Gastrocnemius medialis (tissue), 4 donors: ENCODE measurements around the gene DEK. TPM values are rescaled to one million over a fixed set of nuclear protein-coding genes. Genes with fewer than 3 reads are reported as not detected.

ENCODE experiments used
- ATAC-seq, 2 donors: fragments of 150-250 bp; one replicate each; pipeline ENCODE4 v1.9.1; 2016
- DNase-seq, 2 donors: peaks; one replicate each; pipeline ENCODE4 v3.0.0-alpha.2; 2019
- H3K27ac ChIP-seq, 4 donors: fragments of 200-600 bp; sonication (generic); 1 replicate in 1 of 4; 2 replicates in 3 of 4; pipeline ENCODE4 v1.5.1; 2016 to 2018; ENCODE audit warnings: mild to moderate bottlenecking in 2 of 4, moderate library complexity in 1 of 4
- H3K27me3 ChIP-seq, 3 donors: fragments of 200-600 bp; sonication (generic) in 2 of 3; 1 replicate in 1 of 3; 2 replicates in 2 of 3; pipeline versions ENCODE4 v1.5.1 to v1.6.0; 2016 to 2019; ENCODE audit warnings: mild to moderate bottlenecking in 1 of 3, moderate library complexity in 1 of 3
- H3K36me3 ChIP-seq, 2 donors: fragments of 200-600 bp; sonication (generic) in 1 of 2; one replicate each; pipeline ENCODE4 v1.5.1; 2017 to 2018
- H3K4me1 ChIP-seq, 2 donors: fragments of 200-600 bp; sonication (generic) in 1 of 2; one replicate each; pipeline ENCODE4 v1.5.1; 2016 to 2017; ENCODE audit warnings: mild to moderate bottlenecking in 2 of 2
- H3K4me3 ChIP-seq, 4 donors: fragments of 200-600 bp; sonication (generic) in 3 of 4; 1 replicate in 1 of 4; 2 replicates in 3 of 4; pipeline ENCODE4 v1.5.1; 2016 to 2019; ENCODE audit warnings: mild to moderate bottlenecking in 2 of 4
- H3K9me3 ChIP-seq, 3 donors: fragments of 200-600 bp; sonication (generic) in 2 of 3; 1 replicate in 1 of 3; 2 replicates in 2 of 3; pipeline ENCODE4 v1.5.1; 2016 to 2019
- CTCF ChIP-seq, 5 experiments: fragments of 450-650 bp in 3 of 5; fragments of 200-600 bp in 2 of 5; sonication (generic) in 2 of 5; IDR thresholded peaks in 4 of 5; conservative IDR thresholded peaks in 1 of 5; 1 replicate in 4 of 5; 2 replicates in 1 of 5; pipeline ENCODE4 v1.5.1; 2016 to 2019; ENCODE audit warnings: antibody characterized with exemption in 5 of 5, mild to moderate bottlenecking in 3 of 5, moderate library complexity in 3 of 5
- POLR2A ChIP-seq, 2 donors: fragments of 450-650 bp; IDR thresholded peaks; one replicate each; pipeline ENCODE4 v1.6.1; 2017; ENCODE audit warnings: antibody characterized with exemption in 2 of 2, mild to moderate bottlenecking in 2 of 2, moderate library complexity in 2 of 2
- in situ Hi-C, 4 donors: fragments of 200-750 bp; cut with MboI; loops; one replicate each; pipeline versions ENCODE4 v1.15.0 to v1.8.0; 2017; ENCODE audit warnings: low sequenced_read_pairs in 4 of 4
- intact Hi-C: fragments of 100-400 bp; cut with DNase I; formaldehyde crosslinking; loops from one replicate; pipeline ENCODE4 v1.15.1; 2023; ENCODE audit warnings: low total_unique reads
- total RNA-seq, 4 donors: library from RNA; depleted of rRNA; stranded (reverse); fragments of >200 nt; gene quantifications; one replicate each; pipeline versions ENCODE4 v1.1.0 to v1.2.3, GENCODE V29; 2016

The DEK gene
- total RNA-seq, 4 donors from 2014 or later: 60.5 to 134 (median 105) TPM

- Histone ChIP-seq H3K27ac (peak overlapping the region in 3 of 4 donors; percentile 50 to 72 (median 57)), H3K9me3 (no peaks in the 10 kb centered on the region), H3K36me3 (no peaks in the 10 kb centered on the region), H3K27me3 (peaks cover 0 to 3% (median 0%) of the 10 kb centered on the region in 3 donors), H3K4me3 (peak overlapping the region; percentile 52 to 70 (median 69)), H3K4me1 (peaks cover 4 to 16% of the 10 kb centered on the region in 2 donors)
- TF ChIP-seq CTCF (IDR thresholded peaks at IDR 0.05 in 4 of 5, conservative IDR thresholded peaks at IDR 0.05 in 1 of 5) (no peak), POLR2A (IDR thresholded peaks at IDR 0.05) (no peak)
- in situ Hi-C loops (no loop called here), intact Hi-C loops (no loop called here)
- ATAC-seq: peak in 1 of 2 donors; percentile 57
- DNase-seq: peak in 1 of 2 donors; percentile 26
Measured at GRCh38 chr6:18277237-18278006, 13.1 kb upstream of the DEK start.

GRCh38 chr6:18276610-18277236 lies 12.4 kb upstream of the DEK start:
- no peak for ATAC-seq
- TF ChIP-seq CTCF (IDR thresholded peaks at IDR 0.05 in 4 of 5, conservative IDR thresholded peaks at IDR 0.05 in 1 of 5): no peak
- no peak for TF ChIP-seq POLR2A (IDR thresholded peaks at IDR 0.05)
- H3K27me3 ChIP-seq: peaks cover 0 to 3% (median 0%) of the 10 kb centered on the region in 3 donors
- H3K4me3 ChIP-seq: peak overlapping the region; percentile 52 to 70 (median 69)
- H3K4me1 ChIP-seq: peaks cover 4 to 16% of the 10 kb centered on the region in 2 donors
- DNase-seq: no peak
- H3K27ac ChIP-seq: peak overlapping the region in 3 of 4 donors; percentile 50 to 72 (median 57)
- intact Hi-C loops (no loop called here), in situ Hi-C loops (no loop called here)
- H3K36me3 ChIP-seq: no peaks in the 10 kb centered on the region
- H3K9me3 ChIP-seq: no peaks in the 10 kb centered on the region

- peaks cover 0 to under 1% (median 0%) of the 10 kb centered on the region in 3 donors for H3K27me3 ChIP-seq
- H3K4me3 ChIP-seq: no peak overlapping the region
- H3K9me3 ChIP-seq: no peaks in the 10 kb centered on the region
- peaks cover 4 to 5% of the 10 kb centered on the region in 2 donors for H3K4me1 ChIP-seq
- peak overlapping the region in 1 of 4 donors; percentile 15 for H3K27ac ChIP-seq
- H3K36me3 ChIP-seq: no peaks in the 10 kb centered on the region
- DNase-seq (no peak), ATAC-seq (no peak)
- no peak for TF ChIP-seq POLR2A (IDR thresholded peaks at IDR 0.05)
- in situ Hi-C loops: no loop called here
- intact Hi-C loops: no loop called here
Measured at GRCh38 chr6:18270216-18270615, 5.9 kb upstream of the DEK start.

GRCh38 chr6:18269717-18270116 lies 5.4 kb upstream of the DEK start:
- Histone ChIP-seq H3K4me1 (peaks cover 5 to 8% of the 10 kb centered on the region in 2 donors), H3K27me3 (no peaks in the 10 kb centered on the region), H3K9me3 (no peaks in the 10 kb centered on the region), H3K36me3 (no peaks in the 10 kb centered on the region), H3K4me3 (no peak overlapping the region), H3K27ac (peak overlapping the region in 1 of 4 donors; percentile 15)
- no peak for TF ChIP-seq POLR2A (IDR thresholded peaks at IDR 0.05)
- TF ChIP-seq CTCF (IDR thresholded peaks at IDR 0.05 in 4 of 5, conservative IDR thresholded peaks at IDR 0.05 in 1 of 5): no peak
- no peak for ATAC-seq
- in situ Hi-C loops: no loop called here
- DNase-seq: no peak
- intact Hi-C loops: no loop called here

GRCh38 chr6:18269253-18269652 lies 4.9 kb upstream of the DEK start:
- H3K27ac ChIP-seq: no peak overlapping the region
- H3K36me3 ChIP-seq: no peaks in the 10 kb centered on the region
- ATAC-seq: no peak
- no peaks in the 10 kb centered on the region for H3K27me3 ChIP-seq
- peaks cover 5 to 8% of the 10 kb centered on the region in 2 donors for H3K4me1 ChIP-seq
- intact Hi-C loops: no loop called here
- H3K9me3 ChIP-seq: no peaks in the 10 kb centered on the region
- H3K4me3 ChIP-seq: no peak overlapping the region
- TF ChIP-seq POLR2A (IDR thresholded peaks at IDR 0.05): no peak
- TF ChIP-seq CTCF (IDR thresholded peaks at IDR 0.05 in 4 of 5, conservative IDR thresholded peaks at IDR 0.05 in 1 of 5): no peak
- in situ Hi-C loops: no loop called here
- DNase-seq: no peak
